ENCODE results near the gene TMEM44. TPM values are rescaled to one million over a fixed set of nuclear protein-coding genes. Genes with fewer than 3 reads are reported as not detected.
"Not testable (repeated sequence)": the region's sequence is repeated elsewhere in the genome, so short reads cannot be mapped to it uniquely, and the experiment has no call there.

Gene TMEM44
- total RNA-seq, 2 experiments from 2014 or later, result 3.0 to 4.4 TPM

DNA sequence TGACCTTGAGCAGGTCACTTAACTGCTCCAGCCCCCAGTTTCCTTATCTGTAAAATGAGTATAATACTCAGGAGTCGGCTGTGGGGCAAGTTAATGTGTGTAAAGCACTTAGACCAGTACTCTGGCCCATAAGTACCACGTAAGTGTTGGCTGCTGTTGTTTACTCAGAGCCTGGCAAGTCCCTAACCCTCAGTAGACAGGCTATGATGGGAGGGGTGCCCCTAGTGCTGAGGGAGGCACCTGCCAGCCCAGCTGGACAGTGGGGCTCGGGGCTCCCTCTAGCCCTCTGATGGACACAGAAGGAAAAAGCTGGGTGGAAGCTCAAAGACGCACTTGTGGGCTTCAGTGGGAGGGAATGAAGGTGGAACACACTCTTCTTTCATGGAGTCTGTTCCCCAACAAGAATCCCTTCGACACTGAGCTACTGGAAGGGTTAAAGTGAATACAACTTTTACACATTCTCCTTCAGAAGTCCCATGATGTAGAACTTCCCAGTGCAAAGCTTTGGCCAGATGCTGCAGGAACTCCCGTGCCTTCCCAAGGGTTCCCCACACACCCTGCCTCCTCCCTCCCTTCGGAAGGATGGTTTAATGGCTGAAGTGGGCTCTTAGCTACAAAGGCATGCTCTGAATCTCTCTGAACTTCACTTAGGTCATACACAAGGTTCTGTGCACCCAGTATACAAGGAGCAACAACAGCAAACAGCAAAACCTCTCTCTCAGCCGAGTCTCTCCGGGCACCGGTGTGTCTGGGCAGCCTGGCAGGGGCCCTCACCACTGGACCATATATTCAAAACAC, 25.4 kb downstream of the TMEM44 start:
- Mint-ChIP-seq H3K27me3 (no peaks in the 10 kb centered on the region), H3K4me3 (no peak overlapping the region), H3K36me3 (peaks cover 3% of the 10 kb centered on the region), H3K4me1 (peaks cover 3% of the 10 kb centered on the region), H3K9me3 (no peaks in the 10 kb centered on the region), H3K27ac (no peak overlapping the region)
- no peak for DNase-seq

GRCh38 chr3:194606941-194607340, 26.3 kb downstream of the TMEM44 start:
- peaks cover 3% of the 10 kb centered on the region for H3K36me3 Mint-ChIP-seq
- H3K9me3 Mint-ChIP-seq, result no peaks in the 10 kb centered on the region
- H3K4me1 Mint-ChIP-seq, result no peaks in the 10 kb centered on the region
- H3K27ac Mint-ChIP-seq, result no peak overlapping the region
- no peak for DNase-seq
- no peaks in the 10 kb centered on the region for H3K27me3 Mint-ChIP-seq
- H3K4me3 Mint-ChIP-seq, result no peak overlapping the region

DNA sequence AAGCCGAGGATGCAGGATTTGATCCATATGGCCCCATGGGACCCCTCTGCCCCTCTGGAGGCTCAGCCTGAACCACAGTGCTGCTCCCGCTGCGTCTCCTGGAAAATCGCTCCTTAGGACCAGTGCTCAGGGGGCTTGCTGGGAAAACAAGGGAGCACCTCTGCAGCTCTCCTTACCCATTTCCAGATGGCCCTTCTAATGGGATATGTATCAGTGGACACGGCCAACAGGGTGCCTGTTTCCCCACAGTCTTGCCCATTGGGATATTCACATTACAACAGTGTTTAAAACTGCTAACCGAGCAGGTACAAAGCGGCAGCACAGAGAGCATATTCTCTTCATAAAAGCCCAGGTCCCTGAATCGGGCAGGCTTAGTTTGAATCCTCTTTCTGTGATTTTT, 27.1 kb downstream of the TMEM44 start:
- Mint-ChIP-seq H3K36me3 (peaks cover 3% of the 10 kb centered on the region), H3K27me3 (no peaks in the 10 kb centered on the region), H3K9me3 (no peaks in the 10 kb centered on the region), H3K4me1 (no peaks in the 10 kb centered on the region), H3K4me3 (no peak overlapping the region), H3K27ac (no peak overlapping the region)
- no peak for DNase-seq

- H3K36me3 Mint-ChIP-seq, H3K27ac Mint-ChIP-seq, H3K4me3 Mint-ChIP-seq, H3K27me3 Mint-ChIP-seq, DNase-seq, H3K9me3 Mint-ChIP-seq, H3K4me1 Mint-ChIP-seq: not testable (repeated sequence)
These were observed 27.9 kb downstream of the TMEM44 start for GRCh38 chr3:194605314-194605713.

- DNase-seq, result no peak
- H3K36me3 Mint-ChIP-seq, result no peaks in the 10 kb centered on the region
- H3K27me3 Mint-ChIP-seq, result no peaks in the 10 kb centered on the region
- no peak overlapping the region for H3K4me3 Mint-ChIP-seq
- no peaks in the 10 kb centered on the region for H3K4me1 Mint-ChIP-seq
- H3K9me3 Mint-ChIP-seq, result no peaks in the 10 kb centered on the region
- no peak overlapping the region for H3K27ac Mint-ChIP-seq
These were observed 28.4 kb downstream of the TMEM44 start for GRCh38 chr3:194604837-194605236.

- no peaks in the 10 kb centered on the region for H3K36me3 Mint-ChIP-seq
- no peaks in the 10 kb centered on the region for H3K27me3 Mint-ChIP-seq
- H3K27ac Mint-ChIP-seq, result no peak overlapping the region
- H3K4me3 Mint-ChIP-seq, result no peak overlapping the region
- H3K4me1 Mint-ChIP-seq, result no peaks in the 10 kb centered on the region
- H3K9me3 Mint-ChIP-seq, result no peaks in the 10 kb centered on the region
- DNase-seq, result no peak
These were observed 29.1 kb downstream of the TMEM44 start for GRCh38 chr3:194604126-194604525.

- Mint-ChIP-seq H3K4me1 (no peaks in the 10 kb centered on the region), H3K27me3 (no peaks in the 10 kb centered on the region), H3K9me3 (no peaks in the 10 kb centered on the region), H3K27ac (no peak overlapping the region), H3K36me3 (no peaks in the 10 kb centered on the region), H3K4me3 (no peak overlapping the region)
- DNase-seq, result no peak
These were observed 30.5 kb downstream of the TMEM44 start for GRCh38 chr3:194602669-194603171.

DNA sequence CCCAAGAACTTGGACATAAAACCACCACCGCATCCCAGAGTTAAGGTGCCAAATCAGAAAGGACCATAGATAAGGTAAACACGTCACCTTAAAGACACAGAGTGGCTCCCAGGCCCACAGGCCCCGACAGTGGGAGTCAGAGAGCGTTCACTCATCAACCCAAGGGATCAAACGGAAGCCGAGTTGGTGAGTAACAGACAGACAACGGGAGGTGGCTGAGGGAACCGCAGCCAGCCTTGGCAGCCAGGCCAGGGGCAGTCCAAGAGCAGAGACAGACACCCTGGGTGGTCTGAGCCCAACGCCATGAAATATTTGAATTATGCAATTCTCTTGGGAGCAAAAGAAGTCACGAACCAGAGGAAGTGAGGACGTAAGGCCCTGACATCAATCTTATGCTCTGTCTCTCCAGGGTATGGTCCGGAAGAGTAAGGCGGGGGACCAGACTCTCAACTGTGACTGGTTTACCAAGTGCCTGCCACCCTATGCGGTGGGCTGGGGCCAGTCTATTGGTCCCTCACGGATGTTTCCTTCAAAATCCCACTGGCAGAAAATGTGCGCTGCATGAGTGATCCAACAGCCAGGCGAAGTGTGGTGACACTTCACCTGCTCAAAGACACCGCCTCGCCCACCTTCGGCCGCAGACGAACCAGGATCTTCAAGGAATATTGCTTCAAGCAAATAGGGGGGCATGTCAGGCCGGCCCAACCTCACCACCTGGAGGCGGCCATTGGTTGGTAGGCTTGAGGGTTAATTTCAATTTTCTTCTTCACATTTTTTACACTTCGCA, 34.3 kb downstream of the TMEM44 start:
- no peak for DNase-seq
- H3K9me3 Mint-ChIP-seq, result no peaks in the 10 kb centered on the region
- no peak overlapping the region for H3K27ac Mint-ChIP-seq
- H3K4me1 Mint-ChIP-seq, result peaks cover 5% of the 10 kb centered on the region
- H3K27me3 Mint-ChIP-seq, result no peaks in the 10 kb centered on the region
- H3K4me3 Mint-ChIP-seq, result no peak overlapping the region
- H3K36me3 Mint-ChIP-seq, result no peaks in the 10 kb centered on the region

DNA sequence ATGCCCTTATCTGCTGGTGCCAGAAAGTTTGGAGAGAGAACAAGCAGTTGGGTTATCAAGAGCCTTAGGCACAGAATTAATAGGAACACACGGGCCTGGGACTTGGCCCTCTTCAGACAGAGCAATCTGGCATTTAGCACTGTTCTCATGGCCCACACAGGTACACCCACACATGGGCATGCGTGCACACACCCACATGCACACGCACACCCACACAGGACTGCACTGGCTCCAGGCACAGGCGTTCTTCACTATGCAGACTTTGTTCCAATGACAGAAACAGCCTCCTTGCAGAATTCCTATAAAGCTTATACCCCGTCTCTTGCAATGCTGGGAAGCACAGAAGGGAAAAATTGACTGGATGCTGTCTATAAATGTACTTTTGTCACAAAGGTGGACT, 36.3 kb downstream of the TMEM44 start:
- no peaks in the 10 kb centered on the region for H3K36me3 Mint-ChIP-seq
- no peaks in the 10 kb centered on the region for H3K27me3 Mint-ChIP-seq
- no peak overlapping the region for H3K27ac Mint-ChIP-seq
- no peak for DNase-seq
- peaks cover 5% of the 10 kb centered on the region for H3K4me1 Mint-ChIP-seq
- H3K4me3 Mint-ChIP-seq, result no peak overlapping the region
- no peaks in the 10 kb centered on the region for H3K9me3 Mint-ChIP-seq

- Mint-ChIP-seq H3K27ac (no peak overlapping the region), H3K9me3 (no peaks in the 10 kb centered on the region), H3K4me3 (no peak overlapping the region), H3K27me3 (no peaks in the 10 kb centered on the region), H3K4me1 (peaks cover 5% of the 10 kb centered on the region), H3K36me3 (no peaks in the 10 kb centered on the region)
- DNase-seq, result no peak
These were observed 40.1 kb downstream of the TMEM44 start for GRCh38 chr3:194592798-194593752.

GRCh38 chr3:194588741-194589140, 44.5 kb downstream of the TMEM44 start:
- Mint-ChIP-seq H3K9me3 (peaks cover 13% of the 10 kb centered on the region), H3K27me3 (no peaks in the 10 kb centered on the region), H3K36me3 (peaks cover 29% of the 10 kb centered on the region), H3K27ac (no peak overlapping the region), H3K4me3 (no peak overlapping the region), H3K4me1 (peaks cover 10% of the 10 kb centered on the region)
- DNase-seq, result no peak

- Mint-ChIP-seq H3K4me3 (no peak overlapping the region), H3K36me3 (peaks cover 29% of the 10 kb centered on the region), H3K27ac (no peak overlapping the region), H3K9me3 (peaks cover 13% of the 10 kb centered on the region), H3K4me1 (peaks cover 12% of the 10 kb centered on the region), H3K27me3 (no peaks in the 10 kb centered on the region)
- no peak for DNase-seq
These were observed 45.0 kb downstream of the TMEM44 start for GRCh38 chr3:194588236-194588635.

GRCh38 chr3:194587438-194587931, 45.7 kb downstream of the TMEM44 start:
- Mint-ChIP-seq H3K36me3 (peaks cover 29% of the 10 kb centered on the region), H3K27me3 (no peaks in the 10 kb centered on the region), H3K4me1 (peaks cover 12% of the 10 kb centered on the region), H3K27ac (no peak overlapping the region), H3K4me3 (no peak overlapping the region), H3K9me3 (peaks cover 13% of the 10 kb centered on the region)
- no peak for DNase-seq

GRCh38 chr3:194586836-194587235, 46.4 kb downstream of the TMEM44 start:
- H3K4me1 Mint-ChIP-seq, result peaks cover 12% of the 10 kb centered on the region

More at GRCh38 chr3:194586836-194587235, 46.4 kb downstream of the TMEM44 start:
- Mint-ChIP-seq H3K27me3 (no peaks in the 10 kb centered on the region), H3K9me3 (peaks cover 13% of the 10 kb centered on the region), H3K27ac (no peak overlapping the region), H3K36me3 (peaks cover 29% of the 10 kb centered on the region), H3K4me3 (no peak overlapping the region)
- DNase-seq, result no peak

Measured in activated naive CD8-positive, alpha-beta T cell treated with anti-CD3 and anti-CD28 coated beads for 36 hours (primary cell).